Astrocyte (in vitro differentiated cells and primary cell): ENCODE results near the gene HIRIP3. TPM values are rescaled to one million over a fixed set of nuclear protein-coding genes. Genes with fewer than 3 reads are reported as not detected.

ENCODE experiments used
- DNase-seq: peaks from one replicate; pipeline ENCODE4 v3.0.0-alpha.2; 2010; ENCODE audit warnings: low read depth
- FAIRE-seq: peaks from 2 replicates; lab custom pipeline; 2011; peaks lifted over from hg19 to GRCh38; lab: Jason Lieb, UNC
- H2AFZ ChIP-seq: 2 replicates; pipeline ENCODE4 v1.6.0; 2012; ENCODE audit warnings: low read depth, low read length, inconsistent platforms
- H3K27ac ChIP-seq: 2 replicates; pipeline ENCODE4 v1.5.1; 2011; ENCODE audit warnings: low read depth, low read length, inconsistent platforms
- H3K27me3 ChIP-seq: 2 replicates; pipeline ENCODE4 v1.6.0; 2011; ENCODE audit warnings: low read length, inconsistent platforms; ENCODE audit not compliant: insufficient read depth
- H3K36me3 ChIP-seq: 2 replicates; pipeline ENCODE4 v1.5.1; 2011; ENCODE audit warnings: low read length, inconsistent platforms; ENCODE audit not compliant: insufficient read depth
- H3K4me1 ChIP-seq: 2 replicates; pipeline ENCODE4 v1.5.1; 2011; ENCODE audit warnings: low read length, inconsistent platforms; ENCODE audit not compliant: insufficient read depth
- H3K4me2 ChIP-seq: 2 replicates; pipeline ENCODE4 v1.6.0; 2012; ENCODE audit warnings: low read length, inconsistent platforms
- H3K4me3 ChIP-seq: 2 replicates; pipeline ENCODE4 v1.5.1; 2011; ENCODE audit warnings: low read depth, mild to moderate bottlenecking, low read length, inconsistent platforms; ENCODE audit not compliant: insufficient read depth
- H3K79me2 ChIP-seq: 2 replicates; pipeline ENCODE4 v1.6.0; 2012; ENCODE audit warnings: mild to moderate bottlenecking, low read length, inconsistent platforms; ENCODE audit not compliant: insufficient read depth
- H3K9ac ChIP-seq: 2 replicates; pipeline ENCODE4 v1.6.0; 2012; ENCODE audit warnings: mild to moderate bottlenecking, low read length, inconsistent platforms
- H3K9me3 ChIP-seq: 2 replicates; pipeline ENCODE4 v1.5.1; 2012; ENCODE audit warnings: low read depth, mild to moderate bottlenecking, low read length, inconsistent platforms; ENCODE audit not compliant: insufficient read depth
- H4K20me1 ChIP-seq: 2 replicates; pipeline ENCODE4 v1.6.0; 2012; ENCODE audit warnings: low read length, inconsistent platforms; ENCODE audit not compliant: insufficient read depth
- H3K27ac Mint-ChIP-seq: one replicate; pipeline ENCODE4 v1.8.0; 2021; ENCODE audit warnings: mild to moderate bottlenecking, mixed read lengths; ENCODE audit not compliant: unreplicated experiment
- H3K27me3 Mint-ChIP-seq: one replicate; pipeline ENCODE4 v1.8.0; 2021; ENCODE audit warnings: low read depth, mixed read lengths; ENCODE audit not compliant: unreplicated experiment
- H3K36me3 Mint-ChIP-seq: one replicate; pipeline ENCODE4 v1.8.0; 2021; ENCODE audit warnings: low read depth, mixed read lengths; ENCODE audit not compliant: unreplicated experiment
- H3K4me1 Mint-ChIP-seq: one replicate; pipeline ENCODE4 v1.8.0; 2021; ENCODE audit warnings: low read depth, mixed read lengths; ENCODE audit not compliant: unreplicated experiment
- H3K4me3 Mint-ChIP-seq: one replicate; pipeline ENCODE4 v1.8.0; 2021; ENCODE audit warnings: mild to moderate bottlenecking, moderate library complexity, mixed read lengths; ENCODE audit not compliant: unreplicated experiment
- H3K9me3 Mint-ChIP-seq: one replicate; pipeline ENCODE4 v1.8.0; 2021; ENCODE audit warnings: mild to moderate bottlenecking, mixed read lengths; ENCODE audit not compliant: unreplicated experiment
- EZH2 ChIP-seq: IDR thresholded peaks from 2 replicates; pipeline ENCODE4 v1.6.1; 2012; ENCODE audit warnings: mild to moderate bottlenecking, low read length, inconsistent platforms; ENCODE audit not compliant: insufficient read depth
- total RNA-seq: library from RNA; stranded (reverse); gene quantifications from 2 replicates; pipeline ENCODE4 v1.2.1, GENCODE V29; 2021
- TF ChIP-seq, protein P1 (sequence below): IDR thresholded peaks from 2 replicates; pipeline ENCODE4 v1.5.1; 2011; ENCODE audit warnings: low read depth, mild to moderate bottlenecking, inconsistent platforms, low read length, moderate library complexity; ENCODE audit not compliant: insufficient read depth

HIRIP3 gene
- total RNA-seq, 1 donor from 2014 or later, result 4.3 TPM

DNA sequence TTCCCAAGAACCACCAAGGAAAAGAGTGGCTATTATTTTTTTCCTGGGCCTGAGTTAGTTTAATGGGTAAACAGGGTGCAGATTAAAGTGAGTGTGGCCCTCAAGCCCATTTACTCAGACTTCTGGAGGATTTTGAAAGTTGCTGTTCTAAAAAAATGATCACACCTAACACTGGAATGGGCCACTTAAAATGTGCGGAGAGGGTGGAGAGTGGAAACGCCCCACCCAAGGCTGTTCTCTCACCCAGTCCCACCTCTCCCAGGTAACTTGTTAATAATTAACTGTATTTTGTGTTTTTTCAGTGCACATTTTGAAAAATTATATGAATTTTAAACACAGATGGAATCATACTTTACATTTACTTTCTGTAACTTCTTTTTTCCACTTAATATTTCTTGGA, 5.4 kb downstream of the HIRIP3 start:
- no peak overlapping the region for H3K4me2 ChIP-seq
- H3K27me3 ChIP-seq, result no peaks in the 10 kb centered on the region
- H3K27ac ChIP-seq, result no peak overlapping the region
- H3K36me3 ChIP-seq, result peaks cover 27% of the 10 kb centered on the region
- Mint-ChIP-seq H3K4me3 (no peak overlapping the region), H3K9me3 (no peaks in the 10 kb centered on the region), H3K4me1 (no peaks in the 10 kb centered on the region), H3K36me3 (peaks cover 17% of the 10 kb centered on the region), H3K27ac (no peak overlapping the region), H3K27me3 (no peaks in the 10 kb centered on the region)
- H3K9ac ChIP-seq, result no peak overlapping the region
- H3K79me2 ChIP-seq, result no peaks in the 10 kb centered on the region
- H4K20me1 ChIP-seq, result peaks cover 27% of the 10 kb centered on the region
- H3K9me3 ChIP-seq, result no peaks in the 10 kb centered on the region
- TF ChIP-seq, protein P1, sequence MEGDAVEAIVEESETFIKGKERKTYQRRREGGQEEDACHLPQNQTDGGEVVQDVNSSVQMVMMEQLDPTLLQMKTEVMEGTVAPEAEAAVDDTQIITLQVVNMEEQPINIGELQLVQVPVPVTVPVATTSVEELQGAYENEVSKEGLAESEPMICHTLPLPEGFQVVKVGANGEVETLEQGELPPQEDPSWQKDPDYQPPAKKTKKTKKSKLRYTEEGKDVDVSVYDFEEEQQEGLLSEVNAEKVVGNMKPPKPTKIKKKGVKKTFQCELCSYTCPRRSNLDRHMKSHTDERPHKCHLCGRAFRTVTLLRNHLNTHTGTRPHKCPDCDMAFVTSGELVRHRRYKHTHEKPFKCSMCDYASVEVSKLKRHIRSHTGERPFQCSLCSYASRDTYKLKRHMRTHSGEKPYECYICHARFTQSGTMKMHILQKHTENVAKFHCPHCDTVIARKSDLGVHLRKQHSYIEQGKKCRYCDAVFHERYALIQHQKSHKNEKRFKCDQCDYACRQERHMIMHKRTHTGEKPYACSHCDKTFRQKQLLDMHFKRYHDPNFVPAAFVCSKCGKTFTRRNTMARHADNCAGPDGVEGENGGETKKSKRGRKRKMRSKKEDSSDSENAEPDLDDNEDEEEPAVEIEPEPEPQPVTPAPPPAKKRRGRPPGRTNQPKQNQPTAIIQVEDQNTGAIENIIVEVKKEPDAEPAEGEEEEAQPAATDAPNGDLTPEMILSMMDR, result no peak
- TF ChIP-seq EZH2, result no peak
- no peak overlapping the region for H2AFZ ChIP-seq
- FAIRE-seq, result no peak
- DNase-seq, result no peak
- peaks cover 8% of the 10 kb centered on the region for H3K4me1 ChIP-seq
- no peak overlapping the region for H3K4me3 ChIP-seq

- Histone ChIP-seq H3K27me3 (no peaks in the 10 kb centered on the region), H3K4me3 (no peak overlapping the region), H3K79me2 (no peaks in the 10 kb centered on the region), H3K36me3 (peaks cover 34% of the 10 kb centered on the region), H3K9me3 (no peaks in the 10 kb centered on the region), H3K4me1 (peaks cover under 1% of the 10 kb centered on the region), H3K4me2 (no peak overlapping the region), H3K27ac (no peak overlapping the region), H3K9ac (no peak overlapping the region), H2AFZ (no peak overlapping the region), H4K20me1 (peaks cover 33% of the 10 kb centered on the region)
- H3K4me3 Mint-ChIP-seq, result no peak overlapping the region
- H3K36me3 Mint-ChIP-seq, result peaks cover 20% of the 10 kb centered on the region
- no peaks in the 10 kb centered on the region for H3K4me1 Mint-ChIP-seq
- DNase-seq (no peak), FAIRE-seq (no peak)
- H3K27ac Mint-ChIP-seq, result no peak overlapping the region
- H3K9me3 Mint-ChIP-seq, result no peaks in the 10 kb centered on the region
- TF ChIP-seq, protein P1, result no peak
- no peak for TF ChIP-seq EZH2
- no peaks in the 10 kb centered on the region for H3K27me3 Mint-ChIP-seq
Observed at GRCh38 chr16:29989111-29989858, 6.1 kb downstream of the HIRIP3 start.
